Mammary epithelial cell (primary cell): ENCODE measurements around the gene METAP1D.

Source experiments
- CTCF ChIP-seq, 2 donors: IDR thresholded peaks in 1 of 2; conservative IDR thresholded peaks in 1 of 2; 2 replicates each; pipeline ENCODE4 v1.5.1; 2011 to 2012; ENCODE audit warnings: inconsistent platforms in 2 of 2, low read length in 2 of 2, mild to moderate bottlenecking in 2 of 2, control low read depth in 1 of 2, low read depth in 1 of 2; ENCODE audit not compliant: insufficient read depth in 1 of 2; ENCODE audit errors: extremely low read depth in 1 of 2
- EZH2 ChIP-seq: IDR thresholded peaks from 2 replicates; pipeline ENCODE4 v1.6.1; 2012; ENCODE audit warnings: low read length, inconsistent platforms, borderline replicate concordance

GRCh38 chr2:171965661-171966060, 34.1 kb upstream of the METAP1D start:
- TF ChIP-seq CTCF (conservative IDR thresholded peaks at IDR 0.05 in 1 of 2, IDR thresholded peaks at IDR 0.05 in 1 of 2; ENCODE audit: extremely low read depth in 1 of 2, insufficient read depth in 1 of 2, low read depth in 1 of 2, low read length in 2 of 2) (no peak), EZH2 (no peak)
